ENCODE measurements around the gene HENMT1. TPM values are rescaled to one million over a fixed set of nuclear protein-coding genes. Genes with fewer than 3 reads are reported as not detected.

Gene HENMT1
- total and polyA plus RNA-seq, 2 experiments from 2014 or later = 3.8 to 4.7 TPM

- Histone ChIP-seq H3K4me3 (no peak overlapping the region), H3K27me3 (no peaks in the 10 kb centered on the region), H3K9me2 (replicated peaks; ENCODE audit: insufficient read depth) (no peaks in the 10 kb centered on the region), H4K20me1 (ENCODE audit: insufficient read depth, poor library complexity, severe bottlenecking) (no peaks in the 10 kb centered on the region), H3K27ac (no peak overlapping the region), H2AFZ (no peak overlapping the region), H3K36me3 (replicated peaks; ENCODE audit: insufficient read depth, low read depth) (no peaks in the 10 kb centered on the region), H3K9me3 (ENCODE audit: low read depth) (no peaks in the 10 kb centered on the region), H3K4me1 (ENCODE audit: insufficient read depth) (no peaks in the 10 kb centered on the region), H3K4me2 (no peak overlapping the region), H3K79me2 (no peaks in the 10 kb centered on the region)
- WGBS (ENCODE audit: low lambda C conversion rate, missing lambda C conversion rate) = 88% methylated on average over 4 of the region's 4 CpGs
- TF ChIP-seq EZH2 (IDR thresholded peaks at IDR 0.05; ENCODE audit: borderline replicate concordance) (no peak), CTCF (IDR thresholded peaks at IDR 0.05; ENCODE audit: poor library complexity) (no peak), EZH2phosphoT487 (IDR thresholded peaks at IDR 0.05; ENCODE audit: low read depth, severe bottlenecking, unreplicated experiment) (no peak)
- no peak for DNase-seq (ENCODE audit: low spot score)
These were observed 48.9 kb downstream of the HENMT1 start for GRCh38 chr1:108611984-108612383.

GRCh38 chr1:108610073-108610472, 50.8 kb downstream of the HENMT1 start:
- DNase-seq (ENCODE audit: low spot score) = no peak
- Histone ChIP-seq H3K27ac (no peak overlapping the region), H3K4me2 (no peak overlapping the region), H3K4me3 (no peak overlapping the region), H3K4me1 (ENCODE audit: insufficient read depth) (no peaks in the 10 kb centered on the region), H4K20me1 (ENCODE audit: insufficient read depth, poor library complexity, severe bottlenecking) (no peaks in the 10 kb centered on the region), H3K36me3 (replicated peaks; ENCODE audit: insufficient read depth, low read depth) (no peaks in the 10 kb centered on the region), H2AFZ (no peak overlapping the region), H3K9me3 (ENCODE audit: low read depth) (no peaks in the 10 kb centered on the region), H3K9me2 (replicated peaks; ENCODE audit: insufficient read depth) (no peaks in the 10 kb centered on the region), H3K27me3 (no peaks in the 10 kb centered on the region), H3K79me2 (no peaks in the 10 kb centered on the region)
- 62% methylated on average over 2 of the region's 2 CpGs for WGBS (ENCODE audit: low lambda C conversion rate, missing lambda C conversion rate)
- TF ChIP-seq CTCF (IDR thresholded peaks at IDR 0.05; ENCODE audit: poor library complexity) (no peak), EZH2 (IDR thresholded peaks at IDR 0.05; ENCODE audit: borderline replicate concordance) (no peak), EZH2phosphoT487 (IDR thresholded peaks at IDR 0.05; ENCODE audit: low read depth, severe bottlenecking, unreplicated experiment) (no peak)

- no peak overlapping the region for H3K4me2 ChIP-seq
- no peaks in the 10 kb centered on the region for H3K9me3 ChIP-seq (ENCODE audit: low read depth)
- H4K20me1 ChIP-seq (ENCODE audit: insufficient read depth, poor library complexity, severe bottlenecking) = no peaks in the 10 kb centered on the region
- no peak overlapping the region for H3K4me3 ChIP-seq
- H3K9me2 ChIP-seq (replicated peaks; ENCODE audit: insufficient read depth) = no peaks in the 10 kb centered on the region
- no peaks in the 10 kb centered on the region for H3K36me3 ChIP-seq (replicated peaks; ENCODE audit: insufficient read depth, low read depth)
- no peak for DNase-seq (ENCODE audit: low spot score)
- no peak overlapping the region for H2AFZ ChIP-seq
- no peaks in the 10 kb centered on the region for H3K27me3 ChIP-seq
- no peak overlapping the region for H3K27ac ChIP-seq
- H3K4me1 ChIP-seq (ENCODE audit: insufficient read depth) = no peaks in the 10 kb centered on the region
- TF ChIP-seq EZH2 (IDR thresholded peaks at IDR 0.05; ENCODE audit: borderline replicate concordance) (no peak), CTCF (IDR thresholded peaks at IDR 0.05; ENCODE audit: poor library complexity) (no peak), EZH2phosphoT487 (IDR thresholded peaks at IDR 0.05; ENCODE audit: low read depth, severe bottlenecking, unreplicated experiment) (no peak)
- no peaks in the 10 kb centered on the region for H3K79me2 ChIP-seq
- WGBS (ENCODE audit: low lambda C conversion rate, missing lambda C conversion rate) = 77% methylated on average over 11 of the region's 11 CpGs
These were observed 51.3 kb downstream of the HENMT1 start for GRCh38 chr1:108609483-108610049.

GRCh38 chr1:108606478-108606877, 54.4 kb downstream of the HENMT1 start:
- no peak overlapping the region for H2AFZ ChIP-seq
- H3K36me3 ChIP-seq (replicated peaks; ENCODE audit: insufficient read depth, low read depth) = no peaks in the 10 kb centered on the region
- H3K4me2 ChIP-seq = no peak overlapping the region
- no peaks in the 10 kb centered on the region for H3K4me1 ChIP-seq (ENCODE audit: insufficient read depth)
- TF ChIP-seq EZH2 (IDR thresholded peaks at IDR 0.05; ENCODE audit: borderline replicate concordance) (no peak), EZH2phosphoT487 (IDR thresholded peaks at IDR 0.05; ENCODE audit: low read depth, severe bottlenecking, unreplicated experiment) (no peak), CTCF (IDR thresholded peaks at IDR 0.05; ENCODE audit: poor library complexity) (no peak)
- DNase-seq (ENCODE audit: low spot score) = no peak
- H3K27ac ChIP-seq = no peak overlapping the region
- no peaks in the 10 kb centered on the region for H3K79me2 ChIP-seq
- H3K9me3 ChIP-seq (ENCODE audit: low read depth) = no peaks in the 10 kb centered on the region
- H3K27me3 ChIP-seq = no peaks in the 10 kb centered on the region
- no peaks in the 10 kb centered on the region for H4K20me1 ChIP-seq (ENCODE audit: insufficient read depth, poor library complexity, severe bottlenecking)
- no peaks in the 10 kb centered on the region for H3K9me2 ChIP-seq (replicated peaks; ENCODE audit: insufficient read depth)
- no peak overlapping the region for H3K4me3 ChIP-seq
